HEK293 (cell line): ENCODE data around the gene MRPS5.

Experiments
- CTCF ChIA-PET: fragments of 350-600 bp; formaldehyde crosslinking; extraction: SDS; loops from one replicate; lab custom pipeline; 2021; ENCODE audit warnings: antibody characterized with exemption; lab: Yijun Ruan, JAX
- POLR2A ChIA-PET: fragments of 300-600 bp; formaldehyde crosslinking; extraction: SDS; loops from one replicate; lab custom pipeline; 2020; ENCODE audit warnings: antibody characterized with exemption, inconsistent platforms; lab: Yijun Ruan, JAX
- H3K27ac ChIP-seq: fragments of 200-500 bp; sonication (Bioruptor generic); 2 replicates; pipeline ENCODE4 v1.5.1; 2014; ENCODE audit warnings: low read depth, low read length, control low read depth, inconsistent platforms; ENCODE audit errors: extremely low read depth
- H3K36me3 ChIP-seq, 2 experiments: fragments of 200-500 bp in 1 of 2; sonication (Bioruptor generic) in 1 of 2; 1 replicate in 1 of 2; 2 replicates in 1 of 2; pipeline ENCODE4 v1.5.1; 2014 to 2017; ENCODE audit warnings: inconsistent platforms in 2 of 2, low read length in 2 of 2; ENCODE audit not compliant: control insufficient read depth in 2 of 2, insufficient read depth in 1 of 2
- H3K4me1 ChIP-seq: fragments of 200-500 bp; sonication (Bioruptor generic); 2 replicates; pipeline ENCODE4 v1.5.1; 2014; ENCODE audit warnings: mild to moderate bottlenecking, low read length, inconsistent platforms; ENCODE audit not compliant: control insufficient read depth, insufficient read depth
- H3K4me3 ChIP-seq: 2 replicates; pipeline ENCODE4 v1.5.1; 2011; ENCODE audit warnings: low read depth, mild to moderate bottlenecking, control low read depth, low read length, moderate library complexity
- H3K9me3 ChIP-seq: fragments of 200-500 bp; sonication (Bioruptor generic); 2 replicates; pipeline ENCODE4 v1.5.1; 2014; ENCODE audit warnings: low read depth, low read length, inconsistent platforms; ENCODE audit not compliant: control insufficient read depth, insufficient read depth
- BCL6B ChIP-seq: fragments of 450-650 bp; formaldehyde crosslinking; IDR thresholded peaks from 2 replicates; pipeline ENCODE4 v1.5.1; 2017; ENCODE audit warnings: missing biosample characterization, missing genetic modification characterization
- KLF17 ChIP-seq: fragments of 450-650 bp; formaldehyde crosslinking; IDR thresholded peaks from 2 replicates; pipeline ENCODE4 v1.5.1; 2016; ENCODE audit warnings: missing biosample characterization, missing genetic modification characterization
- KLF8 ChIP-seq: fragments of 450-650 bp; formaldehyde crosslinking; IDR thresholded peaks from 2 replicates; pipeline ENCODE4 v1.5.1; 2016; ENCODE audit warnings: missing biosample characterization, missing genetic modification characterization
- OSR2 ChIP-seq: fragments of 450-650 bp; formaldehyde crosslinking; IDR thresholded peaks from 2 replicates; pipeline ENCODE4 v1.5.1; 2016; ENCODE audit warnings: missing biosample characterization, missing genetic modification characterization
- PBX3 ChIP-seq: sonication (generic); formaldehyde crosslinking; IDR thresholded peaks from 2 replicates; pipeline ENCODE4 v1.8.1; 2022; ENCODE audit warnings: mild to moderate bottlenecking, moderate library complexity, missing genetic modification reagents
- PRDM2 ChIP-seq: fragments of 450-650 bp; formaldehyde crosslinking; IDR thresholded peaks from 2 replicates; pipeline ENCODE4 v1.5.1; 2016; ENCODE audit warnings: missing biosample characterization, missing genetic modification characterization, borderline replicate concordance
- ZBTB17 ChIP-seq: fragments of 450-650 bp; formaldehyde crosslinking; IDR thresholded peaks from 2 replicates; pipeline ENCODE4 v1.5.1; 2016; ENCODE audit warnings: missing biosample characterization, missing genetic modification characterization
- ZNF155 ChIP-seq: fragments of 450-650 bp; formaldehyde crosslinking; IDR thresholded peaks from 2 replicates; pipeline ENCODE4 v1.5.1; 2016; ENCODE audit warnings: missing biosample characterization, missing genetic modification characterization
- ZNF157 ChIP-seq: fragments of 450-650 bp; formaldehyde crosslinking; IDR thresholded peaks from 2 replicates; pipeline ENCODE4 v1.5.1; 2016; ENCODE audit warnings: missing biosample characterization, missing genetic modification characterization
- ZNF19 ChIP-seq: fragments of 450-650 bp; formaldehyde crosslinking; IDR thresholded peaks from 2 replicates; pipeline ENCODE4; 2016; ENCODE audit warnings: missing biosample characterization, missing genetic modification characterization, low read depth
- ZNF248 ChIP-seq: fragments of 450-650 bp; formaldehyde crosslinking; IDR thresholded peaks from 2 replicates; pipeline ENCODE4 v1.5.1; 2017; ENCODE audit warnings: missing biosample characterization, missing genetic modification characterization
- ZNF266 ChIP-seq: fragments of 450-650 bp; formaldehyde crosslinking; IDR thresholded peaks from 2 replicates; pipeline ENCODE4 v1.5.1; 2016; ENCODE audit warnings: missing biosample characterization, missing genetic modification characterization, low read depth
- ZNF311 ChIP-seq: fragments of 450-650 bp; formaldehyde crosslinking; IDR thresholded peaks from 2 replicates; pipeline ENCODE4 v1.5.1; 2017; ENCODE audit warnings: missing biosample characterization, missing genetic modification characterization, borderline replicate concordance
- ZNF501 ChIP-seq: fragments of 450-650 bp; formaldehyde crosslinking; IDR thresholded peaks from 2 replicates; pipeline ENCODE4 v1.5.1; 2016; ENCODE audit warnings: missing biosample characterization, missing genetic modification characterization
- ZNF610 ChIP-seq: fragments of 450-650 bp; formaldehyde crosslinking; IDR thresholded peaks from 2 replicates; pipeline ENCODE4 v1.5.1; 2016; ENCODE audit warnings: missing biosample characterization, missing genetic modification characterization, borderline replicate concordance
- ZNF621 ChIP-seq: fragments of 450-650 bp; formaldehyde crosslinking; IDR thresholded peaks from 2 replicates; pipeline ENCODE4 v1.5.1; 2017; ENCODE audit warnings: missing biosample characterization, missing genetic modification characterization
- ZNF626 ChIP-seq: fragments of 450-650 bp; sonication (Bioruptor Pico); formaldehyde crosslinking; IDR thresholded peaks from 2 replicates; pipeline ENCODE4 v1.5.1; 2018; ENCODE audit warnings: missing biosample characterization, missing genetic modification characterization, inconsistent platforms
- ZNF843 ChIP-seq: fragments of 450-650 bp; formaldehyde crosslinking; IDR thresholded peaks from 2 replicates; pipeline ENCODE4 v1.5.1; 2016; ENCODE audit warnings: missing biosample characterization, missing genetic modification characterization

The MRPS5 gene

GRCh38 chr2:95048825-95049682 lies 72.6 kb downstream of the MRPS5 start:
- Histone ChIP-seq H3K36me3 (no peaks in the 10 kb centered on the region), H3K27ac (no peak overlapping the region), H3K4me3 (no peak overlapping the region), H3K9me3 (no peaks in the 10 kb centered on the region), H3K4me1 (no peaks in the 10 kb centered on the region)
- ChIA-PET POLR2A (no interaction called here), CTCF (interaction anchor here (0.6 to 1.4 kb wide), 3 partner anchors 14 to 28 kb away, joined by 3 to 4 read pairs (median 3); no protein-coding TSS in a partner anchor)
- TF ChIP-seq KLF8 (tag by site-specific recombination) = no peak
- no peak for TF ChIP-seq ZNF157 (tag by site-specific recombination)
- TF ChIP-seq ZNF501 (tag by site-specific recombination) = no peak
- no peak for TF ChIP-seq ZNF19
- TF ChIP-seq ZNF626 (tag by site-specific recombination) = no peak
- no peak for TF ChIP-seq ZNF266
- no peak for TF ChIP-seq ZNF155 (tag by site-specific recombination)
- no peak for TF ChIP-seq ZNF621 (tag by site-specific recombination)
- TF ChIP-seq BCL6B (tag by site-specific recombination) = no peak
- no peak for TF ChIP-seq ZNF311
- TF ChIP-seq PBX3 (CRISPR knock-in tag) = no peak
- TF ChIP-seq ZNF248 (tag by site-specific recombination) = no peak
- no peak for TF ChIP-seq PRDM2 (tag by site-specific recombination)
- TF ChIP-seq OSR2 = no peak
- TF ChIP-seq ZBTB17 = no peak
- TF ChIP-seq KLF17 (tag by site-specific recombination) = no peak
- no peak for TF ChIP-seq ZNF843 (tag by site-specific recombination)
- TF ChIP-seq ZNF610 (tag by site-specific recombination) = no peak
